K562 (cell line): ENCODE measurements around the gene LY6G5B.

Source experiments
- CTCF ChIP-seq, 3 experiments: IDR thresholded peaks in 2 of 3; conservative IDR thresholded peaks in 1 of 3; 2 replicates each; pipeline ENCODE4 v1.5.1; 2011 to 2012; ENCODE audit warnings: low read length in 3 of 3, mild to moderate bottlenecking in 3 of 3, control low read depth in 2 of 3, improper control_type of control experiment in 1 of 3, inconsistent platforms in 1 of 3, low read depth in 1 of 3, mixed read lengths in 1 of 3, moderate library complexity in 1 of 3; ENCODE audit not compliant: insufficient read depth in 2 of 3
- FIP1L1 ChIP-seq: fragments of 200-400 bp; formaldehyde crosslinking; IDR thresholded peaks from 2 replicates; pipeline ENCODE4 v1.6.1; 2018; ENCODE audit warnings: mild to moderate bottlenecking, low read depth, low read length; ENCODE audit not compliant: poor library complexity, severe bottlenecking
- KLF13 ChIP-seq: fragments of 450-650 bp; IDR thresholded peaks from 2 replicates; pipeline ENCODE4 v1.6.1; 2016; ENCODE audit warnings: missing genetic modification characterization, low read depth, mild to moderate bottlenecking, missing compliant biosample characterization, moderate library complexity, borderline replicate concordance
- MAZ ChIP-seq, 2 experiments: fragments of 450-650 bp in 1 of 2; sonication (generic) in 1 of 2; formaldehyde crosslinking; IDR thresholded peaks in 1 of 2; conservative IDR thresholded peaks in 1 of 2; 2 replicates each; pipeline versions ENCODE4 v1.4.0 to v1.5.0; 2020; ENCODE audit warnings: mild to moderate bottlenecking in 1 of 2, missing genetic modification reagents in 1 of 2
- RFX5 ChIP-seq: IDR thresholded peaks from 2 replicates; pipeline ENCODE4 v1.6.1; 2011; ENCODE audit warnings: low read depth, mild to moderate bottlenecking, improper control_type of control experiment, low read length
- SIX5 ChIP-seq, 2 experiments: IDR thresholded peaks; 2 replicates each; pipeline ENCODE4 v1.6.1; 2011; ENCODE audit warnings: low read length in 2 of 2, borderline replicate concordance in 1 of 2, low read depth in 1 of 2, mild to moderate bottlenecking in 1 of 2, moderate library complexity in 1 of 2; ENCODE audit not compliant: insufficient read depth in 1 of 2
- SMAD1 ChIP-seq: fragments of 150-350 bp; IDR thresholded peaks from 2 replicates; pipeline ENCODE4 v1.6.1; 2014; ENCODE audit warnings: low read length, low read depth; ENCODE audit not compliant: partially characterized antibody
- STAT5B ChIP-seq: fragments of 250-450 bp; sonication (Bioruptor Pico); IDR thresholded peaks from 2 replicates; pipeline ENCODE4 v1.8.0; 2021; ENCODE audit warnings: mild to moderate bottlenecking, inconsistent platforms
- YY1 ChIP-seq, 3 experiments: IDR thresholded peaks; 2 replicates each; pipeline ENCODE4 v1.6.1; 2011; ENCODE audit warnings: low read length in 2 of 3, mild to moderate bottlenecking in 2 of 3, moderate library complexity in 2 of 3, borderline replicate concordance in 1 of 3, control low read depth in 1 of 3, low read depth in 1 of 3; ENCODE audit not compliant: insufficient read depth in 3 of 3, insufficient replicate concordance in 2 of 3, control insufficient read depth in 1 of 3, insufficient read length in 1 of 3; ENCODE audit errors: extremely low read depth in 1 of 3
- ZNF197 ChIP-seq: fragments of 200-800 bp; sonication (Bioruptor generic); IDR thresholded peaks from 2 replicates; pipeline ENCODE4 v1.6.1; 2016; ENCODE audit warnings: low read depth, missing genetic modification characterization, missing compliant biosample characterization
- ZNF512 ChIP-seq: IDR thresholded peaks from 2 replicates; pipeline ENCODE4 v1.6.1; 2016; ENCODE audit warnings: missing genetic modification characterization, missing compliant biosample characterization

GRCh38 chr6:31700740-31701401 lies 31.1 kb downstream of the LY6G5B start:
- TF ChIP-seq FIP1L1 (no peak), SIX5 (IDR thresholded peaks at IDR 0.05; ENCODE audit: borderline replicate concordance in 1 of 2, insufficient read depth in 1 of 2, low read depth in 1 of 2, low read length in 2 of 2) (no peak), STAT5B (CRISPR knock-in tag) (no peak), SMAD1 (no peak), ZNF512 (tag) (no peak), YY1 (IDR thresholded peaks at IDR 0.05; ENCODE audit: borderline replicate concordance in 1 of 3, control insufficient read depth in 1 of 3, extremely low read depth in 1 of 3, insufficient read depth in 3 of 3, insufficient read length in 1 of 3, insufficient replicate concordance in 2 of 3, low read depth in 1 of 3, low read length in 2 of 3) (no peak), CTCF (IDR thresholded peaks at IDR 0.05 in 2 of 3, conservative IDR thresholded peaks at IDR 0.05 in 1 of 3; ENCODE audit: insufficient read depth in 2 of 3, low read depth in 1 of 3, low read length in 3 of 3) (no peak), ZNF197 (CRISPR knock-in tag) (no peak), MAZ (CRISPR knock-in tag; conservative IDR thresholded peaks at IDR 0.05 in 1 of 2, IDR thresholded peaks at IDR 0.05 in 1 of 2) (no peak), KLF13 (no peak), RFX5 (no peak)
